GM23248 (cell line): ENCODE measurements around the gene HLA-DMA. TPM values are rescaled to one million over a fixed set of nuclear protein-coding genes. Genes with fewer than 3 reads are reported as not detected.

Experiments
- DNase-seq: peaks from one replicate; pipeline ENCODE4 v3.0.0-alpha.2; 2015
- H2AFZ ChIP-seq: fragments of 200-600 bp; sonication (generic); 2 replicates; pipeline ENCODE4 v1.6.1; 2016; ENCODE audit warnings: antibody characterized with exemption
- H3F3A ChIP-seq: fragments of 200-600 bp; sonication (generic); 2 replicates; pipeline ENCODE4 v1.6.1; 2016; ENCODE audit warnings: mild to moderate bottlenecking, antibody characterized with exemption, mixed run types; ENCODE audit not compliant: insufficient read depth
- H3K27ac ChIP-seq: fragments of 200-600 bp; sonication (generic); 2 replicates; pipeline ENCODE4 v1.5.1; 2016; ENCODE audit warnings: mild to moderate bottlenecking
- H3K27me3 ChIP-seq: fragments of 200-600 bp; sonication (generic); replicated peaks from 2 replicates; pipeline ENCODE4 v1.6.1; 2016; ENCODE audit warnings: mild to moderate bottlenecking; ENCODE audit not compliant: insufficient read depth
- H3K36me3 ChIP-seq: fragments of 200-600 bp; sonication (generic); 2 replicates; pipeline ENCODE4 v1.6.1; 2016; ENCODE audit warnings: low read depth, mild to moderate bottlenecking
- H3K4me1 ChIP-seq: fragments of 200-600 bp; sonication (generic); 2 replicates; pipeline ENCODE4 v1.6.1; 2016; ENCODE audit warnings: mild to moderate bottlenecking; ENCODE audit not compliant: insufficient read depth
- H3K4me2 ChIP-seq: fragments of 200-600 bp; sonication (generic); one replicate; pipeline ENCODE4 v1.6.1; 2016; ENCODE audit warnings: mild to moderate bottlenecking; ENCODE audit not compliant: unreplicated experiment
- H3K4me3 ChIP-seq: fragments of 200-600 bp; sonication (generic); 2 replicates; pipeline ENCODE4 v1.5.1; 2016; ENCODE audit warnings: mild to moderate bottlenecking
- H3K79me2 ChIP-seq: fragments of 200-600 bp; sonication (generic); 2 replicates; pipeline ENCODE4 v1.6.1; 2016; ENCODE audit warnings: mild to moderate bottlenecking; ENCODE audit not compliant: insufficient read depth
- H3K9ac ChIP-seq: fragments of 200-600 bp; sonication (generic); 2 replicates; pipeline ENCODE4 v1.6.1; 2016; ENCODE audit warnings: mild to moderate bottlenecking
- H3K9me2 ChIP-seq: fragments of 200-600 bp; sonication (generic); 2 replicates; pipeline ENCODE4 v1.6.1; 2016; ENCODE audit warnings: mixed run types, mild to moderate bottlenecking, moderate library complexity; ENCODE audit not compliant: insufficient read depth
- H3K9me3 ChIP-seq: fragments of 200-600 bp; sonication (generic); one replicate; pipeline ENCODE4 v1.6.1; 2017; ENCODE audit warnings: low read depth
- H4K20me1 ChIP-seq: fragments of 200-600 bp; sonication (generic); 2 replicates; pipeline ENCODE4 v1.6.0; 2016; ENCODE audit not compliant: insufficient read depth
- EZH2 ChIP-seq: fragments of 200-600 bp; sonication (generic); IDR thresholded peaks from 2 replicates; pipeline ENCODE4 v1.6.1; 2018; ENCODE audit warnings: antibody characterized with exemption, mild to moderate bottlenecking; ENCODE audit not compliant: insufficient read depth, poor library complexity, severe bottlenecking
- EZH2phosphoT487 ChIP-seq: fragments of 200-600 bp; sonication (generic); IDR thresholded peaks from 2 replicates; pipeline ENCODE4 v1.6.1; 2018; ENCODE audit warnings: antibody characterized with exemption, moderate library complexity, mild to moderate bottlenecking, low read depth; ENCODE audit not compliant: insufficient read depth
- WGBS, 2 experiments: methylation state at CpG; one replicate each; pipeline ENCODE4 v1.1.6; 2015 to 2017; ENCODE audit warnings: low lambda C conversion rate in 2 of 2, low coverage in 1 of 2; ENCODE audit errors: missing lambda C conversion rate in 2 of 2; 5-methylcytosine and 5-hydroxymethylcytosine counted together
- in situ Hi-C: fragments of 300-500 bp; cut with MboI; formaldehyde crosslinking; loops from 2 replicates; pipeline ENCODE4 v1.15.0; 2020
- polyA plus RNA-seq: library from polyadenylated mRNA; unstranded; fragments of >200 nt; fragmentation: Nextera tagmentation; extraction: Ambion mirVana; gene quantifications from 2 replicates; pipeline ENCODE4 v1.2.1, GENCODE V29; 2016
- total RNA-seq: library from RNA; depleted of rRNA; stranded (reverse); fragments of >200 nt; shearing (Covaris generic); gene quantifications from 2 replicates; pipeline ENCODE4 v1.2.3, GENCODE V29; 2014

The HLA-DMA gene
- total and polyA plus RNA-seq, 2 experiments from 2014 or later = 6.2 to 6.3 TPM

DNA sequence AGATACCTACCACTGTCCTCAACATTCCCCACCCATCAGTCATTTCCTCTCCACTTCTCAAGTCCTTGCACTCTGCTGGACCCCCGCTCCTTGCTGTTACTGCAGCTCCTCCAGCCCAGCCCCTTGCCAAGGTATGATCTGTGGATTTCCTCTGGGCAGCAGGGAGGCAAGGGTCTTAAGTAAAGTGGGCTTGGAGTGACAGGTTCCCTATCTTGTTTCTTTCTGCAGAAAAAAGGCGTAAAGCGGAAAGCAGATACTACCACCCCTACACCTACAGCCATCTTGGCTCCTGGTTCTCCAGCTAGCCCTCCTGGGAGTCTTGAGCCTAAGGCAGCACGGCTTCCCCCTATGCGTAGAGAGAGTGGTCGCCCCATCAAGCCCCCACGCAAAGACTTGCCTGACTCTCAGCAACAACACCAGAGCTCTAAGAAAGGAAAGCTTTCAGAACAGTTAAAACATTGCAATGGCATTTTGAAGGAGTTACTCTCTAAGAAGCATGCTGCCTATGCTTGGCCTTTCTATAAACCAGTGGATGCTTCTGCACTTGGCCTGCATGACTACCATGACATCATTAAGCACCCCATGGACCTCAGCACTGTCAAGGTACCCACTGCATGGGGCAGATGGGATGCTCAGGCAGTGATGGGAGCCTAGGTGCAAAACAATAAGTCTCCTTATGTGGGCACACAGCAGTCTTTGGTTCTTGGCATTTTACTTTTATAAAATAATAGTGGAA lies 23.6 kb upstream of the HLA-DMA start:
- H3K27ac ChIP-seq = no peak overlapping the region
- no peaks in the 10 kb centered on the region for H3K9me3 ChIP-seq
- no peaks in the 10 kb centered on the region for H3K27me3 ChIP-seq
- TF ChIP-seq EZH2phosphoT487 = no peak
- no peak for TF ChIP-seq EZH2
- H3K9ac ChIP-seq = peak overlapping the region; percentile 92; the same call in 1 of the 2 replicates
- DNase-seq = no peak
- H3K4me1 ChIP-seq = peaks cover 10% of the 10 kb centered on the region
- peak overlapping the region; percentile 24 for H3K4me2 ChIP-seq
- no peak overlapping the region for H2AFZ ChIP-seq
- H3F3A ChIP-seq = peaks cover 89% of the 10 kb centered on the region
- no peaks in the 10 kb centered on the region for H3K9me2 ChIP-seq
- H3K79me2 ChIP-seq = peaks cover 95% of the 10 kb centered on the region
- H3K4me3 ChIP-seq = peak overlapping the region; percentile 92
- peaks cover 54% of the 10 kb centered on the region for H4K20me1 ChIP-seq
- WGBS, 2 experiments = 84 to 90% methylated on average over 7 of the region's 7 CpGs
- H3K36me3 ChIP-seq = peaks cover 90% of the 10 kb centered on the region
- in situ Hi-C loops = no loop called here

DNA sequence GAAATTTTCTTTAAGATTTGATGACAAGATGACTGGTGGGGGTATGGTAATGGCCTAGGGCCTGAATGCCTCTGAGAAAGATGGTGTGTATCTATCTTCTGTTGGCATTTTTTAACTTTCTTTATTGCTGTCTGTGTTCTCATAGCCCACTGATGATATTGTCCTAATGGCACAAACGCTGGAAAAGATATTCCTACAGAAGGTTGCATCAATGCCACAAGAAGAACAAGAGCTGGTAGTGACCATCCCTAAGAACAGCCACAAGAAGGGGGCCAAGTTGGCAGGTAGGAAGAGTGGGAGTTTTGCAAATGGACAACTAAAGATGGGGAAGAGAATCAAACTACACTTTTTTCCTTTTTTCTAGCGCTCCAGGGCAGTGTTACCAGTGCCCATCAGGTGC lies 23.0 kb upstream of the HLA-DMA start:
- in situ Hi-C loops = no loop called here
- peaks cover 84% of the 10 kb centered on the region for H3K36me3 ChIP-seq
- peak overlapping the region; percentile 10; the same call in 1 of the 2 replicates for H3K27ac ChIP-seq
- no peak for TF ChIP-seq EZH2
- TF ChIP-seq EZH2phosphoT487 = no peak
- no peak for DNase-seq
- peaks cover 10% of the 10 kb centered on the region for H3K4me1 ChIP-seq
- WGBS, 2 experiments = 49 to 56% methylated on average over 2 of the region's 2 CpGs
- peak overlapping the region; percentile 87 for H3K4me2 ChIP-seq
- H3K9me3 ChIP-seq = no peaks in the 10 kb centered on the region
- H3F3A ChIP-seq = peaks cover 87% of the 10 kb centered on the region
- H3K9me2 ChIP-seq = no peaks in the 10 kb centered on the region
- H3K27me3 ChIP-seq = no peaks in the 10 kb centered on the region
- H3K79me2 ChIP-seq = peaks cover 88% of the 10 kb centered on the region
- peaks cover 54% of the 10 kb centered on the region for H4K20me1 ChIP-seq
- peak overlapping the region; percentile 92 for H3K9ac ChIP-seq
- no peak overlapping the region for H2AFZ ChIP-seq
- H3K4me3 ChIP-seq = peak overlapping the region; percentile 92

DNA sequence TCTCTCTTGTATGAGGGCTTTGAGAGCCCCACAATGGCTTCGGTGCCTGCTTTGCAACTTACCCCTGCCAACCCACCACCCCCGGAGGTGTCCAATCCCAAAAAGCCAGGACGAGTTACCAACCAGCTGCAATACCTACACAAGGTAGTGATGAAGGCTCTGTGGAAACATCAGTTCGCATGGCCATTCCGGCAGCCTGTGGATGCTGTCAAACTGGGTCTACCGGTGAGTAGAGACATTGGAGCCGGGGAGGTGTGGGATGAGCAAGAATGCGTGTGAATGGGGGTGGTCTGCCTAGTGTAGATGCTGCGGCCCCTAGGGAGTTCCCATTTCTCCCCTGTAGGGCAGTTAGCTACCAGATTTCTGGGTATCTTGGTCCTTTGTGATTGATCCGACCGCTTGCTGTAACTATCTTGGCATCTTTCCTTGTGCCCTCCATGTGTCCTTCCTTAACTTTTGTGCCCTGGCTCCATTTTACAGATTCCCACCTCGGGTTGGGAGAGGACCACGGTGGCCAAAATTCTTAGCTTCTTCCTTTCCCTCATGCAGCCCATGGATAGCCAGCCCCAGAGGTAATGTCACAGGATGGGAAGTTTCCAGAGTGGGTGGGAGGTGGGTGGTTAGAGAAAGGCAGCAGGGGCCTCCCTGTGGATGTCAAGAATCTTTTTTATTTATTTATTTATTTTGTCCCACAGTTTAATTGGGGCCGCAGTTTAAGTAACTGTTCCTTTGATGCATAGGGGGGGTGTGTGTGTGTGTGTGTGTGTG lies 21.8 kb upstream of the HLA-DMA start:
- peaks cover 73% of the 10 kb centered on the region for H3K36me3 ChIP-seq
- peaks cover 75% of the 10 kb centered on the region for H3F3A ChIP-seq
- in situ Hi-C loops = no loop called here
- H3K27ac ChIP-seq = 0 out of 2 replicates have a peak overlapping the region, but pooled peaks have one; percentile 67
- H3K79me2 ChIP-seq = peaks cover 77% of the 10 kb centered on the region
- peak overlapping the region; percentile 92 for H3K9ac ChIP-seq
- H2AFZ ChIP-seq = no peak overlapping the region
- peak overlapping the region; percentile 92 for H3K4me3 ChIP-seq
- H3K9me2 ChIP-seq = no peaks in the 10 kb centered on the region
- WGBS, 2 experiments = 1% methylated on average over 14 of the region's 14 CpGs
- H4K20me1 ChIP-seq = peaks cover 54% of the 10 kb centered on the region
- TF ChIP-seq EZH2phosphoT487 (no peak), EZH2 (no peak)
- DNase-seq = peak; percentile 39
- peak overlapping the region; percentile 87 for H3K4me2 ChIP-seq
- peaks cover 10% of the 10 kb centered on the region for H3K4me1 ChIP-seq
- H3K9me3 ChIP-seq = no peaks in the 10 kb centered on the region
- H3K27me3 ChIP-seq = no peaks in the 10 kb centered on the region

DNA sequence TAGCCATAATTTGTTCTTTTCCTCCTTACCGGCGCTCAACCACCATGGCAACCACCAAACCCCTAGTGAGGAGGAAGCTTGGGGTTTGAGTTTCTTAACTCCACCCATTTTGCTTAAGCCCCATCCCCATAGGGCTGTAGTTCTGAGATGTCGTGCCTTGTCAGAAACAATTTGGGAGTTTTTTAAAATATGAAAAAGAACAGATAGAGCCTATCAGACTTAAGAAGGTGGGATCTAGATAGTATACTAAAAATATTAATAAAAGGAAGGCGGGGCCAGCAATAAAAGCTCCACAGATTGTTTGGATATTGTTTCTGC lies 21.1 kb upstream of the HLA-DMA start:
- Histone ChIP-seq H3K9ac (peak overlapping the region; percentile 92), H2AFZ (no peak overlapping the region), H3K4me1 (peaks cover 10% of the 10 kb centered on the region), H3K4me2 (peak overlapping the region; percentile 87), H3K9me3 (no peaks in the 10 kb centered on the region), H3K9me2 (no peaks in the 10 kb centered on the region), H3K27me3 (no peaks in the 10 kb centered on the region), H3K4me3 (peak overlapping the region; percentile 92), H3K27ac (peak overlapping the region; percentile 67), H3F3A (peaks cover 68% of the 10 kb centered on the region), H4K20me1 (peaks cover 51% of the 10 kb centered on the region), H3K79me2 (peaks cover 69% of the 10 kb centered on the region), H3K36me3 (peaks cover 65% of the 10 kb centered on the region)
- in situ Hi-C loops = no loop called here
- TF ChIP-seq EZH2phosphoT487 (no peak), EZH2 (no peak)
- 0 to 1% methylated on average over 4 of the region's 4 CpGs for WGBS, 2 experiments
- peak; percentile 79 for DNase-seq
